ENCODE data around the gene JADE2.

GRCh38 chr5:134570365-134570758 is 44.9 kb downstream of the JADE2 start:
- TF ChIP-seq CTCF (IDR thresholded peaks at IDR 0.05): no peak
- no peak for TF ChIP-seq POLR2A (IDR thresholded peaks at IDR 0.05)

All from heart left ventricle (tissue), 13 donors.